Heart right ventricle (tissue), 16 donors: Measurements from ENCODE around the gene MIA2. TPM values are rescaled to one million over a fixed set of nuclear protein-coding genes. Genes with fewer than 3 reads are reported as not detected.
"Not testable (repeated sequence)": the region's sequence is repeated elsewhere in the genome, so short reads cannot be mapped to it uniquely, and the experiment has no call there.

ENCODE experiments used
- ATAC-seq, 8 donors: fragments of 200-7000 bp; cut with Tn5 transposase; one replicate each; pipeline ENCODE4 v1.9.1; 2020; ENCODE audit warnings: mild to moderate bottlenecking in 8 of 8, moderate library complexity in 8 of 8, moderate number of reproducible peaks in 1 of 8
- DNase-seq, 2 donors: peaks; one replicate each; pipeline ENCODE4 v3.0.0-alpha.2; 2020
- H3K27ac ChIP-seq, 10 donors: fragments of 200-600 bp; sonication (generic) in 2 of 10; one replicate each; pipeline versions ENCODE4 v1.5.0 to v1.8.0; 2020 to 2022; ENCODE audit warnings: mild to moderate bottlenecking in 3 of 10
- H3K27me3 ChIP-seq, 7 donors: fragments of 200-600 bp; one replicate each; pipeline ENCODE4 v1.8.0; 2021 to 2022; ENCODE audit warnings: mild to moderate bottlenecking in 2 of 7
- H3K36me3 ChIP-seq, 9 donors: fragments of 200-600 bp; sonication (generic) in 1 of 9; one replicate each; pipeline versions ENCODE4 v1.5.0 to v1.8.0; 2020 to 2022; ENCODE audit warnings: mild to moderate bottlenecking in 2 of 9
- H3K4me1 ChIP-seq, 9 donors: fragments of 200-600 bp; sonication (generic) in 1 of 9; one replicate each; pipeline versions ENCODE4 v1.5.0 to v1.8.0; 2020 to 2022; ENCODE audit warnings: mild to moderate bottlenecking in 4 of 9
- H3K4me3 ChIP-seq, 10 donors: fragments of 200-600 bp; sonication (generic) in 2 of 10; one replicate each; pipeline versions ENCODE4 v1.5.0 to v1.8.0; 2020 to 2022; ENCODE audit warnings: mild to moderate bottlenecking in 7 of 10, moderate library complexity in 2 of 10
- H3K9me3 ChIP-seq, 11 donors: fragments of 200-600 bp in 10 of 11; sonication (generic) in 2 of 11; one replicate each; pipeline versions ENCODE4 v1.5.0 to v1.8.0; 2013 to 2022; ENCODE audit warnings: mild to moderate bottlenecking in 2 of 11, control low read depth in 1 of 11, moderate library complexity in 1 of 11
- WGBS, 2 donors: extraction: QIAGEN DNeasy Blood & Tissue Kit; methylation state at CpG; one replicate each; pipeline ENCODE4 v1.1.7; 2013; ENCODE audit warnings: inconsistent platforms in 1 of 2; 5-methylcytosine and 5-hydroxymethylcytosine counted together
- intact Hi-C, 10 donors: fragments of 100-400 bp; cut with DNase I; formaldehyde crosslinking; loops; one replicate each; pipeline versions ENCODE4 v1.11.1 to v1.14.2; 2022
- polyA plus RNA-seq, 2 donors: library from polyadenylated mRNA; stranded (reverse); fragments of 200-250 nt; gene quantifications; one replicate each; pipeline ENCODE4 v1.2.3, GENCODE V29; 2013
- total RNA-seq, 10 donors: library from RNA; stranded (reverse); fragmentation: NEBNext Ultra II Directional in 3 of 10; extraction: Animal tissue kit (Norgen Biotek cat#: 25700) in 3 of 10; gene quantifications; one replicate each; pipeline versions ENCODE4 v1.2.1 to v1.2.4, GENCODE V29; 2021 to 2023
- TF ChIP-seq, protein P1 (sequence below), 9 donors: fragments of 200-600 bp; sonication (generic) in 2 of 9; IDR thresholded peaks; one replicate each; pipeline versions ENCODE4 v1.5.0 to v1.8.0; 2021 to 2022; ENCODE audit warnings: antibody characterized with exemption in 9 of 9, mild to moderate bottlenecking in 5 of 9, moderate library complexity in 1 of 9
- donor health status: Arrhythmogenic right ventricular cardiomyopathy.
- donor health status: ischemic (EF 13 %, LVEDD 7.1; RV severe dilation, severe dysfunction).
- donor health status: healthy with polysubstance abuse.
- donor health status: DM: no; HTN: yes; CAD: no.
- donor health status: DM: no; HTN: no; CAD: no.
- donor health status: ischemic (EF 25% LVEDD 6.9; RV normal size, moderate dysfunction).
- donor health status: ischemic (EF 25% LVEDD 5.7; RV mildly dilated, moderate dysfunction).
- donor health status: healthy.
- donor health status: DM: yes; HTN: yes; CAD: no.
- donor health status: Ischemic cardiomyopathy.
- donor health status: ischemic (EF 35%, LVEDD 5.7; RV mildly dilated, moderate dysfunction).
- donor health status: nonischemic (EF 11% LVEDD 7.7; RV severe dilation, severe dysfunction).
- donor health status: DM: yes; HTN: yes; CAD: no.
- donor health status: PGD.
- donor health status: ischemic (EF 29% LVEDD 5.4; RV normal size, mild dysfunction).
- donor health status: nonischemic (EF 23%, LVEDD 6.1; RV moderate dilation, normal function).

MIA2 gene
- total and polyA plus RNA-seq, 12 donors: 8.0 to 34.6 (median 22.3) TPM

- WGBS, 2 donors: 48 to 69% methylated on average over 3 of the region's 3 CpGs
- TF ChIP-seq, protein P1, sequence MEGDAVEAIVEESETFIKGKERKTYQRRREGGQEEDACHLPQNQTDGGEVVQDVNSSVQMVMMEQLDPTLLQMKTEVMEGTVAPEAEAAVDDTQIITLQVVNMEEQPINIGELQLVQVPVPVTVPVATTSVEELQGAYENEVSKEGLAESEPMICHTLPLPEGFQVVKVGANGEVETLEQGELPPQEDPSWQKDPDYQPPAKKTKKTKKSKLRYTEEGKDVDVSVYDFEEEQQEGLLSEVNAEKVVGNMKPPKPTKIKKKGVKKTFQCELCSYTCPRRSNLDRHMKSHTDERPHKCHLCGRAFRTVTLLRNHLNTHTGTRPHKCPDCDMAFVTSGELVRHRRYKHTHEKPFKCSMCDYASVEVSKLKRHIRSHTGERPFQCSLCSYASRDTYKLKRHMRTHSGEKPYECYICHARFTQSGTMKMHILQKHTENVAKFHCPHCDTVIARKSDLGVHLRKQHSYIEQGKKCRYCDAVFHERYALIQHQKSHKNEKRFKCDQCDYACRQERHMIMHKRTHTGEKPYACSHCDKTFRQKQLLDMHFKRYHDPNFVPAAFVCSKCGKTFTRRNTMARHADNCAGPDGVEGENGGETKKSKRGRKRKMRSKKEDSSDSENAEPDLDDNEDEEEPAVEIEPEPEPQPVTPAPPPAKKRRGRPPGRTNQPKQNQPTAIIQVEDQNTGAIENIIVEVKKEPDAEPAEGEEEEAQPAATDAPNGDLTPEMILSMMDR (IDR thresholded peaks at IDR 0.05): no peak
- no peak overlapping the region for H3K4me3 ChIP-seq
- intact Hi-C loops: no loop called here
- no peak overlapping the region for H3K27ac ChIP-seq
- DNase-seq: no peak
- no peak for ATAC-seq
- H3K36me3 ChIP-seq: no peaks in the 10 kb centered on the region
- H3K27me3 ChIP-seq: no peaks in the 10 kb centered on the region
- H3K9me3 ChIP-seq: peaks cover 0 to 3% (median 0%) of the 10 kb centered on the region in 11 donors
- H3K4me1 ChIP-seq: peaks cover 0 to 7% (median 0%) of the 10 kb centered on the region in 9 donors
Observed at GRCh38 chr14:39219075-39219499, 14.6 kb upstream of the MIA2 start.

- H3K27ac ChIP-seq, H3K4me1 ChIP-seq, H3K36me3 ChIP-seq, H3K4me3 ChIP-seq, H3K27me3 ChIP-seq, DNase-seq, intact Hi-C loops, H3K9me3 ChIP-seq, ATAC-seq: not testable (repeated sequence)
- 95 to 96% methylated on average over 1 of the region's 1 CpG for WGBS, 2 donors
Observed at GRCh38 chr14:39220473-39220872, 13.2 kb upstream of the MIA2 start.

DNA sequence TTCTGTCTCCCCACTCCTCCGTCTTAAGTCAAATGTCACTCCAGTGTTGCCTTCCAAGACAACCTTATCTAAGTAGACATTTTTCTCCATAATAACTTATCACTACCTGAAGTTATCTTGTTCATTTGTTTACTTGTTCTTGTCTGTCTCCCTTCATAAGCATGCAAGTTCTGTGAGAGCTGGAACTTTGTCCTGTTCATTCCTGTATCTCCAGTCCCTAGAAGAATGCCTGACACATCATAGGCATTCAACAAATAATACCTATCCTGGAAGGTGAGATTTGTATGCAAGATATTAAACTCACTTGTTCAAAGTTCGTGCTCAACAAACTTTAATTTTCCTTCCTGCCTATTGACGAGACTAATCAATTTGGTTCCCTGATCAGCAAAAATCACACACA is 5.7 kb upstream of the MIA2 start:
- Histone ChIP-seq H3K36me3 (no peaks in the 10 kb centered on the region), H3K27ac (peak overlapping the region in 1 of 10 donors; percentile 52), H3K4me1 (peaks cover 0 to 24% (median 0%) of the 10 kb centered on the region in 9 donors), H3K4me3 (no peak overlapping the region), H3K27me3 (no peaks in the 10 kb centered on the region), H3K9me3 (no peaks in the 10 kb centered on the region)
- ATAC-seq: no peak
- TF ChIP-seq, protein P1 (IDR thresholded peaks at IDR 0.05): no peak
- DNase-seq: no peak
- intact Hi-C loops: no loop called here
- 88 to 91% methylated on average over 3 of the region's 3 CpGs for WGBS, 2 donors

GRCh38 chr14:39228509-39229221 is 5.0 kb upstream of the MIA2 start:
- no peaks in the 10 kb centered on the region for H3K36me3 ChIP-seq
- ATAC-seq: no peak
- H3K27me3 ChIP-seq: no peaks in the 10 kb centered on the region
- H3K9me3 ChIP-seq: no peaks in the 10 kb centered on the region
- DNase-seq: no peak
- peak overlapping the region in 1 of 10 donors; percentile 52 for H3K27ac ChIP-seq
- TF ChIP-seq, protein P1 (IDR thresholded peaks at IDR 0.05): no peak
- intact Hi-C loops: no loop called here
- H3K4me1 ChIP-seq: peaks cover 0 to 30% (median 0%) of the 10 kb centered on the region in 9 donors
- WGBS, 2 donors: 71 to 82% methylated on average over 11 of the region's 11 CpGs
- H3K4me3 ChIP-seq: no peak overlapping the region

- intact Hi-C loops: no loop called here
- no peaks in the 10 kb centered on the region for H3K9me3 ChIP-seq
- H3K4me3 ChIP-seq: no peak overlapping the region
- WGBS, 2 donors: 98 to 100% methylated on average over 1 of the region's 1 CpG
- no peaks in the 10 kb centered on the region for H3K36me3 ChIP-seq
- no peaks in the 10 kb centered on the region for H3K27me3 ChIP-seq
- ATAC-seq (no peak), DNase-seq (no peak)
- TF ChIP-seq, protein P1 (IDR thresholded peaks at IDR 0.05): no peak
- peaks cover 0 to 35% (median 0%) of the 10 kb centered on the region in 9 donors for H3K4me1 ChIP-seq
- H3K27ac ChIP-seq: peak overlapping the region in 1 of 10 donors; percentile 52
Observed at GRCh38 chr14:39229222-39229543, 4.5 kb upstream of the MIA2 start.
